Panc1 (cell line): ENCODE data around the gene GSK3B. TPM values are rescaled to one million over a fixed set of nuclear protein-coding genes. Genes with fewer than 3 reads are reported as not detected.

Experiments
- ATAC-seq: fragments of 200-7000 bp; cut with Tn5 transposase; 2 replicates; pipeline ENCODE4 v1.9.1; 2020; ENCODE audit warnings: mild to moderate bottlenecking, moderate library complexity
- BruUV-seq: library from RNA; stranded (reverse); fragments of 400-500 nt; replicated peaks from 2 replicates; lab custom pipeline; 2021; lab: Mats Ljungman, UMichigan
- CTCF ChIA-PET: fragments of 300-600 bp; sonication (Branson Sonifier 250); formaldehyde crosslinking; loops from one replicate; lab custom pipeline; 2022; ENCODE audit warnings: antibody characterized with exemption; lab: Charles Lee
- POLR2A ChIA-PET: fragments of 300-600 bp; sonication (Branson Sonifier 250); formaldehyde crosslinking; loops from one replicate; lab custom pipeline; 2022; ENCODE audit warnings: antibody characterized with exemption; lab: Charles Lee
- DNase-seq: peaks from one replicate; pipeline ENCODE4 v3.0.0-alpha.2; 2010; ENCODE audit warnings: low read depth, low spot score
- H3K27ac ChIP-seq: 2 replicates; pipeline ENCODE4 v1.5.1; 2011; ENCODE audit warnings: mild to moderate bottlenecking, low read length, inconsistent platforms
- H3K27me3 ChIP-seq: fragments of 200-500 bp; sonication (Bioruptor generic); 2 replicates; pipeline ENCODE4 v1.6.0; 2014; ENCODE audit warnings: low read length, inconsistent platforms; ENCODE audit not compliant: control insufficient read depth, insufficient read depth
- H3K36me3 ChIP-seq: fragments of 200-500 bp; sonication (Bioruptor generic); 2 replicates; pipeline ENCODE4 v1.5.1; 2014; ENCODE audit warnings: inconsistent platforms, mild to moderate bottlenecking, low read length, moderate library complexity; ENCODE audit not compliant: control insufficient read depth, insufficient read depth
- H3K4me1 ChIP-seq: 2 replicates; pipeline ENCODE4 v1.5.1; 2011; ENCODE audit warnings: inconsistent platforms, mild to moderate bottlenecking, low read length, moderate library complexity; ENCODE audit not compliant: control insufficient read depth, insufficient read depth
- H3K4me3 ChIP-seq, 2 experiments: 2 replicates each; pipeline ENCODE4 v1.5.1; 2011 to 2012; ENCODE audit warnings: low read depth in 2 of 2, low read length in 2 of 2, mild to moderate bottlenecking in 2 of 2, inconsistent platforms in 1 of 2, moderate library complexity in 1 of 2
- H3K9me3 ChIP-seq: fragments of 200-500 bp; sonication (Bioruptor generic); 2 replicates; pipeline ENCODE4 v1.5.1; 2014; ENCODE audit warnings: low read depth, mild to moderate bottlenecking, inconsistent platforms, low read length, moderate library complexity; ENCODE audit not compliant: control insufficient read depth, insufficient read depth
- CTCF ChIP-seq: fragments of 450-650 bp; IDR thresholded peaks from 2 replicates; pipeline ENCODE4 v1.5.1; 2017; ENCODE audit warnings: mild to moderate bottlenecking
- POLR2AphosphoS5 ChIP-seq: IDR thresholded peaks from 2 replicates; pipeline ENCODE4 v1.6.1; 2012; ENCODE audit warnings: mild to moderate bottlenecking, low read depth, low read length, moderate library complexity
- SIN3A ChIP-seq: IDR thresholded peaks from 2 replicates; pipeline ENCODE4 v1.6.1; 2012; ENCODE audit warnings: low read depth, mild to moderate bottlenecking, low read length, moderate library complexity, borderline replicate concordance; ENCODE audit not compliant: insufficient read depth
- TCF7L2 ChIP-seq: IDR thresholded peaks from 2 replicates; pipeline ENCODE4 v1.6.1; 2011; ENCODE audit warnings: mild to moderate bottlenecking, low read depth, low read length, inconsistent platforms
- in situ Hi-C: cut with HindIII; loops from 2 replicates; pipeline ENCODE4 v1.10.0; 2016; ENCODE audit warnings: low sequenced_read_pairs, low pct_unique_long_range_greater_than_20kb
- intact Hi-C: fragments of 100-400 bp; cut with micrococcal nuclease; formaldehyde crosslinking; loops from one replicate; pipeline ENCODE4 v1.10.0; 2022; ENCODE audit not compliant: unreplicated experiment
- total RNA-seq: library from RNA; stranded (reverse); gene quantifications from one replicate; pipeline ENCODE4 v1.2.1, GENCODE V29; 2021; ENCODE audit not compliant: unreplicated experiment
- TF ChIP-seq, protein P1 (sequence below), 2 experiments: IDR thresholded peaks; 2 replicates each; pipeline ENCODE4 v1.6.1; 2011 to 2012; ENCODE audit warnings: low read depth in 2 of 2, control low read depth in 1 of 2, low read length in 1 of 2, mild to moderate bottlenecking in 1 of 2, moderate library complexity in 1 of 2; ENCODE audit not compliant: insufficient read depth in 1 of 2

Gene GSK3B
- total RNA-seq, 1 experiment from 2014 or later, result 35.3 TPM

DNA sequence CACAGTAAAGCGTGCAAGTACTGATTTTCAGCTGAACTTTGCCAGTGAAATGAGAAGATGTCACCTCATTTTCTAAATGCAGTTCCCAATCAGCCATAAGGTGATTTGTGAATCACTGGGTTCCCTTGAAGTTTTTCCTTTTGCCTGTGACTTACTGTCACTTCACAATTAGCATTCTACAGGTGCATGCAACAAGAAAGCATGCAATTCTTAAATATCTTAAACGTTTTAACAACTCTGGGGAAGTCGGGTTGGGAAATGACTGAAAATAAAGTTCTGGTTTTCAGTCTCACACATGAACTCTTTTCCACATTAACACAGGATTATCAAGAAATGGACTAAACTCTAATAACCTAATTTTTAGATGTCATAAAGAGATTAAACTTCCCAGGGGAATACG lies 5.2 kb downstream of the GSK3B start:
- in situ Hi-C loops, result no loop called here
- POLR2A ChIA-PET, result interaction anchor here (0.6 kb wide), 1 partner anchor 172 kb away, joined by 3 read pairs; no protein-coding TSS in a partner anchor
- no peak overlapping the region for H3K4me3 ChIP-seq

GRCh38 chr3:120088622-120089021 lies 5.6 kb downstream of the GSK3B start:
- H3K36me3 ChIP-seq, result no peaks in the 10 kb centered on the region; the same call in 1 of the 2 replicates
- no peaks in the 10 kb centered on the region for H3K27me3 ChIP-seq
- H3K4me1 ChIP-seq, result peaks cover 4% of the 10 kb centered on the region; the same call in 1 of the 2 replicates
- DNase-seq (no peak), ATAC-seq (no peak)
- ChIA-PET CTCF (no interaction called here), POLR2A (interaction anchor here (0.6 kb wide), 1 partner anchor 171 kb away, joined by 3 read pairs; no protein-coding TSS in a partner anchor)
- in situ Hi-C loops, result no loop called here
- H3K27ac ChIP-seq, result no peak overlapping the region
- no peaks in the 10 kb centered on the region for H3K9me3 ChIP-seq
- no peak overlapping the region for H3K4me3 ChIP-seq
- BruUV-seq, result no TSS peak
- intact Hi-C loops, result no loop called here
- TF ChIP-seq, protein P1, sequence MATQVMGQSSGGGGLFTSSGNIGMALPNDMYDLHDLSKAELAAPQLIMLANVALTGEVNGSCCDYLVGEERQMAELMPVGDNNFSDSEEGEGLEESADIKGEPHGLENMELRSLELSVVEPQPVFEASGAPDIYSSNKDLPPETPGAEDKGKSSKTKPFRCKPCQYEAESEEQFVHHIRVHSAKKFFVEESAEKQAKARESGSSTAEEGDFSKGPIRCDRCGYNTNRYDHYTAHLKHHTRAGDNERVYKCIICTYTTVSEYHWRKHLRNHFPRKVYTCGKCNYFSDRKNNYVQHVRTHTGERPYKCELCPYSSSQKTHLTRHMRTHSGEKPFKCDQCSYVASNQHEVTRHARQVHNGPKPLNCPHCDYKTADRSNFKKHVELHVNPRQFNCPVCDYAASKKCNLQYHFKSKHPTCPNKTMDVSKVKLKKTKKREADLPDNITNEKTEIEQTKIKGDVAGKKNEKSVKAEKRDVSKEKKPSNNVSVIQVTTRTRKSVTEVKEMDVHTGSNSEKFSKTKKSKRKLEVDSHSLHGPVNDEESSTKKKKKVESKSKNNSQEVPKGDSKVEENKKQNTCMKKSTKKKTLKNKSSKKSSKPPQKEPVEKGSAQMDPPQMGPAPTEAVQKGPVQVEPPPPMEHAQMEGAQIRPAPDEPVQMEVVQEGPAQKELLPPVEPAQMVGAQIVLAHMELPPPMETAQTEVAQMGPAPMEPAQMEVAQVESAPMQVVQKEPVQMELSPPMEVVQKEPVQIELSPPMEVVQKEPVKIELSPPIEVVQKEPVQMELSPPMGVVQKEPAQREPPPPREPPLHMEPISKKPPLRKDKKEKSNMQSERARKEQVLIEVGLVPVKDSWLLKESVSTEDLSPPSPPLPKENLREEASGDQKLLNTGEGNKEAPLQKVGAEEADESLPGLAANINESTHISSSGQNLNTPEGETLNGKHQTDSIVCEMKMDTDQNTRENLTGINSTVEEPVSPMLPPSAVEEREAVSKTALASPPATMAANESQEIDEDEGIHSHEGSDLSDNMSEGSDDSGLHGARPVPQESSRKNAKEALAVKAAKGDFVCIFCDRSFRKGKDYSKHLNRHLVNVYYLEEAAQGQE (IDR thresholded peaks at IDR 0.05; ENCODE audit: insufficient read depth in 1 of 2, low read depth in 2 of 2, low read length in 1 of 2), result no peak
- TF ChIP-seq CTCF, result no peak
- no peak for TF ChIP-seq TCF7L2
- no peak for TF ChIP-seq SIN3A
- TF ChIP-seq POLR2AphosphoS5, result no peak

More for the DNA sequence above, 5.2 kb downstream of the GSK3B start:
- H3K36me3 ChIP-seq, result no peaks in the 10 kb centered on the region; the same call in 1 of the 2 replicates
- H3K27me3 ChIP-seq, result no peaks in the 10 kb centered on the region
- intact Hi-C loops, result no loop called here
- no peak overlapping the region for H3K27ac ChIP-seq
- no peak for ATAC-seq
- TF ChIP-seq, protein P1 (IDR thresholded peaks at IDR 0.05; ENCODE audit: insufficient read depth in 1 of 2, low read depth in 2 of 2, low read length in 1 of 2), result no peak
- TF ChIP-seq TCF7L2 (no peak), POLR2AphosphoS5 (no peak), CTCF (no peak), SIN3A (no peak)
- CTCF ChIA-PET, result no interaction called here
- H3K4me1 ChIP-seq, result peaks cover 4% of the 10 kb centered on the region; the same call in 1 of the 2 replicates
- H3K9me3 ChIP-seq, result no peaks in the 10 kb centered on the region
- no peak for DNase-seq
- BruUV-seq, result no TSS peak
